Endometrial microvascular endothelial cells (primary cell): ENCODE measurements around the gene SLC7A8. TPM values are rescaled to one million over a fixed set of nuclear protein-coding genes. Genes with fewer than 3 reads are reported as not detected.
"Not testable (repeated sequence)": the region's sequence is repeated elsewhere in the genome, so short reads cannot be mapped to it uniquely, and the experiment has no call there.

ENCODE experiments used
- in situ Hi-C: cut with HindIII; loops from 2 replicates; pipeline ENCODE4 v1.10.0; 2017; ENCODE audit warnings: low sequenced_read_pairs, low pct_unique_long_range_greater_than_20kb; ENCODE audit errors: inconsistent ontology term
- total RNA-seq: library from RNA; depleted of rRNA; stranded (reverse); fragments of >200 nt; gene quantifications from one replicate; pipeline ENCODE4 v1.2.3, GENCODE V29; 2015; ENCODE audit errors: inconsistent ontology term

The SLC7A8 gene
- 0.37 TPM for total RNA-seq

- in situ Hi-C loops = no loop called here
Observed at GRCh38 chr14:23183479-23183878, at the start of gene SLC7A8. TSS of gene SLC7A8 (minus strand) at chr14:23183660. CDS start at chr14:23182914, 746 bp downstream.

- in situ Hi-C loops = not testable (repeated sequence)
Observed at GRCh38 chr14:23232241-23232808, 48.9 kb upstream of the SLC7A8 start.

GRCh38 chr14:23228812-23229211 is 45.4 kb upstream of the SLC7A8 start:
- in situ Hi-C loops = no loop called here

GRCh38 chr14:23227566-23227965 is 44.1 kb upstream of the SLC7A8 start:
- in situ Hi-C loops = no loop called here

- in situ Hi-C loops = not testable (repeated sequence)
Observed at GRCh38 chr14:23224958-23225357, 41.5 kb upstream of the SLC7A8 start.

GRCh38 chr14:23219075-23219474 is 35.6 kb upstream of the SLC7A8 start:
- in situ Hi-C loops = no loop called here

- in situ Hi-C loops = no loop called here
Observed at GRCh38 chr14:23217032-23218020, 33.9 kb upstream of the SLC7A8 start.

GRCh38 chr14:23215421-23215820 is 32.0 kb upstream of the SLC7A8 start:
- in situ Hi-C loops = no loop called here

- in situ Hi-C loops = no loop called here
Observed at GRCh38 chr14:23209651-23210423, 26.4 kb upstream of the SLC7A8 start.

GRCh38 chr14:23208324-23208723 is 24.9 kb upstream of the SLC7A8 start:
- in situ Hi-C loops = no loop called here

- in situ Hi-C loops = no loop called here
Observed at GRCh38 chr14:23207146-23207540, 23.7 kb upstream of the SLC7A8 start.

GRCh38 chr14:23206422-23207145 is 23.1 kb upstream of the SLC7A8 start:
- in situ Hi-C loops = no loop called here

- in situ Hi-C loops = no loop called here
Observed at GRCh38 chr14:23202001-23202400, 18.5 kb upstream of the SLC7A8 start.

- in situ Hi-C loops = not testable (repeated sequence)
Observed at GRCh38 chr14:23199141-23199540, 15.7 kb upstream of the SLC7A8 start.

GRCh38 chr14:23196487-23196886 is 13.0 kb upstream of the SLC7A8 start:
- in situ Hi-C loops = not testable (repeated sequence)

- in situ Hi-C loops = no loop called here
Observed at GRCh38 chr14:23195552-23196101, 12.2 kb upstream of the SLC7A8 start.

GRCh38 chr14:23193432-23193831 is 10.0 kb upstream of the SLC7A8 start:
- in situ Hi-C loops = no loop called here

GRCh38 chr14:23187925-23188324 is 4.5 kb upstream of the SLC7A8 start:
- in situ Hi-C loops = no loop called here
